NB4 (cell line): Measurements from ENCODE around the gene TMEM150B.

Source experiments
- DNase-seq: peaks from one replicate; pipeline ENCODE4 v3.0.0; 2010; ENCODE audit warnings: low read depth
- H3K4me3 ChIP-seq: one replicate; pipeline ENCODE4 v1.5.1; 2011; ENCODE audit warnings: mild to moderate bottlenecking, low read depth, low read length, moderate library complexity
- CTCF ChIP-seq: IDR thresholded peaks from one replicate; pipeline ENCODE4 v1.5.1; 2012; ENCODE audit warnings: low read depth, low read length
- MAX ChIP-seq: IDR thresholded peaks from 2 replicates; pipeline ENCODE4 v1.6.1; 2011; ENCODE audit warnings: low read depth, low read length
- MYC ChIP-seq: IDR thresholded peaks from 2 replicates; pipeline ENCODE4 v1.6.1; 2011; ENCODE audit warnings: low read depth, low read length
- POLR2A ChIP-seq: IDR thresholded peaks from 2 replicates; pipeline ENCODE4 v1.6.1; 2011; ENCODE audit warnings: mild to moderate bottlenecking; ENCODE audit not compliant: insufficient read length; ENCODE audit errors: extremely low read depth

The TMEM150B gene

GRCh38 chr19:55346725-55347441, 21.7 kb upstream of the TMEM150B start:
- no peak for TF ChIP-seq CTCF
- no peak overlapping the region for H3K4me3 ChIP-seq
- DNase-seq: no peak

- H3K4me3 ChIP-seq: no peak overlapping the region
- DNase-seq: no peak
- TF ChIP-seq CTCF: no peak
- TF ChIP-seq MYC: no peak
- TF ChIP-seq POLR2A: no peak
- no peak for TF ChIP-seq MAX
Measured at GRCh38 chr19:55345818-55346724, 20.9 kb upstream of the TMEM150B start.

- TF ChIP-seq POLR2A (no peak), MYC (no peak), MAX (no peak), CTCF (no peak)
- DNase-seq: no peak
- H3K4me3 ChIP-seq: no peak overlapping the region
Measured at GRCh38 chr19:55345101-55345817, 20.1 kb upstream of the TMEM150B start.

- DNase-seq: no peak
- no peak for TF ChIP-seq MAX
- TF ChIP-seq POLR2A: no peak
- TF ChIP-seq MYC: no peak
- TF ChIP-seq CTCF: no peak
- no peak overlapping the region for H3K4me3 ChIP-seq
Measured at GRCh38 chr19:55344444-55344843, 19.3 kb upstream of the TMEM150B start.

- TF ChIP-seq MAX: no peak
- TF ChIP-seq POLR2A: no peak
- TF ChIP-seq CTCF: no peak
- TF ChIP-seq MYC: no peak
- no peak for DNase-seq
- no peak overlapping the region for H3K4me3 ChIP-seq
Measured at GRCh38 chr19:55341595-55342531, 16.7 kb upstream of the TMEM150B start.
